Muscle of leg (tissue), 11 donors: Measurements from ENCODE around the gene NKAIN2. TPM values are rescaled to one million over a fixed set of nuclear protein-coding genes. Genes with fewer than 3 reads are reported as not detected.
"Not testable (repeated sequence)": the region's sequence is repeated elsewhere in the genome, so short reads cannot be mapped to it uniquely, and the experiment has no call there.

Experiments
- DNase-seq: peaks from one replicate; pipeline ENCODE4 v3.0.0; 2013
- H3K27ac ChIP-seq: one replicate; pipeline ENCODE4 v1.5.1; 2013; ENCODE audit warnings: mild to moderate bottlenecking, low read length, control low read depth
- H3K27me3 ChIP-seq: one replicate; pipeline ENCODE4 v1.6.1; 2013; ENCODE audit warnings: low read length; ENCODE audit not compliant: control insufficient read depth, insufficient read depth
- H3K36me3 ChIP-seq: one replicate; pipeline ENCODE4 v1.6.1; 2013; ENCODE audit warnings: low read length; ENCODE audit not compliant: control insufficient read depth, insufficient read depth
- H3K4me1 ChIP-seq: one replicate; pipeline ENCODE4 v1.6.1; 2013; ENCODE audit warnings: low read length; ENCODE audit not compliant: control insufficient read depth, insufficient read depth
- H3K4me3 ChIP-seq: one replicate; pipeline ENCODE4 v1.5.1; 2013; ENCODE audit warnings: low read length, control low read depth
- H3K9me3 ChIP-seq: replicated peaks from 2 replicates; pipeline ENCODE4 v1.6.1; 2013; ENCODE audit warnings: low read depth, low read length; ENCODE audit not compliant: control insufficient read depth
- WGBS: methylation state at CpG from one replicate; pipeline ENCODE4 v1.1.5; 2013; ENCODE audit warnings: missing lambda C conversion rate; ENCODE audit not compliant: insufficient coverage; 5-methylcytosine and 5-hydroxymethylcytosine counted together
- polyA plus RNA-seq, 8 donors: library from polyadenylated mRNA; unstranded; fragments of 120-200 nt; gene quantifications; one replicate each; pipeline versions ENCODE4 v1.2.1 to v1.2.3, GENCODE V29; 2013; ENCODE audit warnings: inconsistent platforms in 1 of 8, low replicate concordance in 1 of 8; ENCODE audit not compliant: insufficient read length in 8 of 8, insufficient read depth in 1 of 8
- total RNA-seq: library from RNA; stranded (reverse); fragments of 120-200 nt; gene quantifications from one replicate; pipeline ENCODE4 v1.2.4, GENCODE V29; 2013

The NKAIN2 gene
- total and polyA plus RNA-seq, 9 donors = 2.5 to 10.1 (median 7.9) TPM

- Histone ChIP-seq H3K4me1 (no peaks in the 10 kb centered on the region), H3K36me3 (no peaks in the 10 kb centered on the region), H3K27me3 (no peaks in the 10 kb centered on the region), H3K27ac (no peak overlapping the region), H3K4me3 (no peak overlapping the region), H3K9me3 (no peaks in the 10 kb centered on the region)
- DNase-seq = no peak
- no CpG with 5 or more reads among the region's 2 CpGs for WGBS
These were observed 568.4 kb downstream of the NKAIN2 start for GRCh38 chr6:124371974-124372475.

- no peaks in the 10 kb centered on the region for H3K27me3 ChIP-seq
- no peak overlapping the region for H3K27ac ChIP-seq
- DNase-seq = no peak
- no peak overlapping the region for H3K4me3 ChIP-seq
- H3K9me3 ChIP-seq = no peaks in the 10 kb centered on the region
- no peaks in the 10 kb centered on the region for H3K36me3 ChIP-seq
- WGBS = 53% methylated on average over 1 of the region's 1 CpG
- no peaks in the 10 kb centered on the region for H3K4me1 ChIP-seq
These were observed 569.7 kb downstream of the NKAIN2 start for GRCh38 chr6:124373386-124373785.

GRCh38 chr6:124389127-124389526, 585.5 kb downstream of the NKAIN2 start:
- H3K4me1 ChIP-seq = no peaks in the 10 kb centered on the region
- H3K27me3 ChIP-seq = no peaks in the 10 kb centered on the region
- no peak overlapping the region for H3K27ac ChIP-seq
- H3K9me3 ChIP-seq = peaks cover 2% of the 10 kb centered on the region
- no peaks in the 10 kb centered on the region for H3K36me3 ChIP-seq
- no peak overlapping the region for H3K4me3 ChIP-seq
- no peak for DNase-seq

GRCh38 chr6:124393536-124393935, 589.9 kb downstream of the NKAIN2 start:
- peaks cover 2% of the 10 kb centered on the region for H3K9me3 ChIP-seq
- no peak overlapping the region for H3K27ac ChIP-seq
- no peaks in the 10 kb centered on the region for H3K36me3 ChIP-seq
- WGBS = no CpG with 5 or more reads among the region's 4 CpGs
- H3K27me3 ChIP-seq = no peaks in the 10 kb centered on the region
- no peak for DNase-seq
- no peak overlapping the region for H3K4me3 ChIP-seq
- H3K4me1 ChIP-seq = no peaks in the 10 kb centered on the region

GRCh38 chr6:124396361-124396760, 592.7 kb downstream of the NKAIN2 start:
- 89% methylated on average over 2 of the region's 2 CpGs for whole genome bisulfite sequencing
- H3K9me3 ChIP-seq = no peaks in the 10 kb centered on the region
- H3K36me3 ChIP-seq = no peaks in the 10 kb centered on the region
- H3K4me1 ChIP-seq = no peaks in the 10 kb centered on the region
- no peak for DNase-seq
- H3K27ac ChIP-seq = no peak overlapping the region
- no peaks in the 10 kb centered on the region for H3K27me3 ChIP-seq
- H3K4me3 ChIP-seq = no peak overlapping the region

- Histone ChIP-seq H3K27ac (no peak overlapping the region), H3K4me3 (no peak overlapping the region), H3K4me1 (no peaks in the 10 kb centered on the region), H3K9me3 (no peaks in the 10 kb centered on the region), H3K27me3 (no peaks in the 10 kb centered on the region), H3K36me3 (no peaks in the 10 kb centered on the region)
- WGBS = 17% methylated on average over 1 of the region's 2 CpGs
- peak; percentile 68 for DNase-seq
These were observed 596.8 kb downstream of the NKAIN2 start for GRCh38 chr6:124400261-124400999.

GRCh38 chr6:124410425-124410824, 606.8 kb downstream of the NKAIN2 start:
- not testable (repeated sequence) for H3K27ac ChIP-seq, H3K4me1 ChIP-seq, H3K27me3 ChIP-seq, H3K36me3 ChIP-seq, H3K4me3 ChIP-seq, H3K9me3 ChIP-seq, DNase-seq
- WGBS = no CpG with 5 or more reads among the region's 4 CpGs

- H3K4me1 ChIP-seq, H3K27me3 ChIP-seq, H3K9me3 ChIP-seq, H3K27ac ChIP-seq, DNase-seq, H3K4me3 ChIP-seq, H3K36me3 ChIP-seq: not testable (repeated sequence)
- 79% methylated on average over 5 of the region's 10 CpGs for WGBS
These were observed 609.0 kb downstream of the NKAIN2 start for GRCh38 chr6:124412657-124413056.

GRCh38 chr6:124420116-124420840, 616.6 kb downstream of the NKAIN2 start:
- WGBS = no CpG with 5 or more reads among the region's 4 CpGs
- no peak overlapping the region for H3K27ac ChIP-seq
- no peaks in the 10 kb centered on the region for H3K4me1 ChIP-seq
- no peak for DNase-seq
- no peaks in the 10 kb centered on the region for H3K9me3 ChIP-seq
- no peaks in the 10 kb centered on the region for H3K36me3 ChIP-seq
- H3K4me3 ChIP-seq = no peak overlapping the region
- no peaks in the 10 kb centered on the region for H3K27me3 ChIP-seq

- WGBS = no CpG with 5 or more reads among the region's 1 CpG
- Histone ChIP-seq H3K27me3 (no peaks in the 10 kb centered on the region), H3K4me3 (no peak overlapping the region), H3K36me3 (no peaks in the 10 kb centered on the region), H3K27ac (no peak overlapping the region), H3K9me3 (no peaks in the 10 kb centered on the region), H3K4me1 (no peaks in the 10 kb centered on the region)
- no peak for DNase-seq
These were observed 620.0 kb downstream of the NKAIN2 start for GRCh38 chr6:124423621-124424020.
